Activated T-helper 17 cell treated with anti-CD3 and anti-CD28 coated beads, Interleukin-2, amount 50 U/mL, for 72 hours (primary cell): ENCODE results near the gene WWOX. TPM values are rescaled to one million over a fixed set of nuclear protein-coding genes. Genes with fewer than 3 reads are reported as not detected.

Experiments
- ATAC-seq: fragments of 150-1000 bp; cut with Tn5 transposase; replicated peaks from 2 replicates; pipeline ENCODE4 v1.10.0; 2021; ENCODE audit warnings: mild to moderate bottlenecking, moderate library complexity
- H3K27ac Mint-ChIP-seq: one replicate; pipeline ENCODE4 v1.8.0; 2022; ENCODE audit warnings: mixed read lengths
- H3K27me3 Mint-ChIP-seq: one replicate; pipeline ENCODE4 v1.8.0; 2022; ENCODE audit warnings: mixed read lengths
- H3K36me3 Mint-ChIP-seq: one replicate; pipeline ENCODE4 v1.8.0; 2022; ENCODE audit warnings: low read depth, mild to moderate bottlenecking, mixed read lengths
- H3K4me1 Mint-ChIP-seq: one replicate; pipeline ENCODE4 v1.8.0; 2022; ENCODE audit warnings: mixed read lengths
- H3K4me3 Mint-ChIP-seq: one replicate; pipeline ENCODE4 v1.8.0; 2022; ENCODE audit warnings: mild to moderate bottlenecking, mixed read lengths
- H3K9me3 Mint-ChIP-seq: one replicate; pipeline ENCODE4 v1.8.0; 2022; ENCODE audit warnings: mixed read lengths
- total RNA-seq, 2 donors: library from RNA; stranded (reverse); gene quantifications; one replicate each; pipeline ENCODE4 v1.2.3, GENCODE V29; 2022

The WWOX gene
- total RNA-seq, 2 donors from 2014 or later: 9.4 to 16.5 TPM

- peak; percentile 89 for ATAC-seq
- H3K4me3 Mint-ChIP-seq: peak overlapping the region; percentile 67
- peaks cover 13% of the 10 kb centered on the region for H3K4me1 Mint-ChIP-seq
- H3K9me3 Mint-ChIP-seq: no peaks in the 10 kb centered on the region
- H3K27me3 Mint-ChIP-seq: no peaks in the 10 kb centered on the region
- H3K36me3 Mint-ChIP-seq: no peaks in the 10 kb centered on the region
- H3K27ac Mint-ChIP-seq: peak overlapping the region; percentile 90
These were observed 770.0 kb downstream of the WWOX start for GRCh38 chr16:78869492-78869891.

GRCh38 chr16:78871241-78871640 is 771.8 kb downstream of the WWOX start:
- ATAC-seq: no peak
- Mint-ChIP-seq H3K4me3 (peak overlapping the region; percentile 67), H3K36me3 (no peaks in the 10 kb centered on the region), H3K27ac (peak overlapping the region; percentile 90), H3K9me3 (no peaks in the 10 kb centered on the region), H3K4me1 (peaks cover 13% of the 10 kb centered on the region), H3K27me3 (no peaks in the 10 kb centered on the region)

GRCh38 chr16:78876671-78877070 is 777.2 kb downstream of the WWOX start:
- Mint-ChIP-seq H3K4me1 (peaks cover 4% of the 10 kb centered on the region), H3K27me3 (no peaks in the 10 kb centered on the region), H3K4me3 (no peak overlapping the region), H3K9me3 (no peaks in the 10 kb centered on the region), H3K27ac (peak overlapping the region; percentile 26), H3K36me3 (no peaks in the 10 kb centered on the region)
- no peak for ATAC-seq

GRCh38 chr16:78877114-78877655 is 777.7 kb downstream of the WWOX start:
- no peak for ATAC-seq
- Mint-ChIP-seq H3K27ac (peak overlapping the region; percentile 26), H3K27me3 (no peaks in the 10 kb centered on the region), H3K9me3 (no peaks in the 10 kb centered on the region), H3K4me1 (peaks cover 4% of the 10 kb centered on the region), H3K36me3 (no peaks in the 10 kb centered on the region), H3K4me3 (no peak overlapping the region)

- H3K27me3 Mint-ChIP-seq: no peaks in the 10 kb centered on the region
- peaks cover 4% of the 10 kb centered on the region for H3K4me1 Mint-ChIP-seq
- H3K27ac Mint-ChIP-seq: no peak overlapping the region
- no peak overlapping the region for H3K4me3 Mint-ChIP-seq
- ATAC-seq: no peak
- no peaks in the 10 kb centered on the region for H3K9me3 Mint-ChIP-seq
- no peaks in the 10 kb centered on the region for H3K36me3 Mint-ChIP-seq
These were observed 779.1 kb downstream of the WWOX start for GRCh38 chr16:78878570-78878969.

- H3K4me3 Mint-ChIP-seq: no peak overlapping the region
- peaks cover 4% of the 10 kb centered on the region for H3K4me1 Mint-ChIP-seq
- no peaks in the 10 kb centered on the region for H3K36me3 Mint-ChIP-seq
- H3K27ac Mint-ChIP-seq: no peak overlapping the region
- no peaks in the 10 kb centered on the region for H3K9me3 Mint-ChIP-seq
- no peaks in the 10 kb centered on the region for H3K27me3 Mint-ChIP-seq
- ATAC-seq: no peak
These were observed 779.6 kb downstream of the WWOX start for GRCh38 chr16:78879011-78879410.

- Mint-ChIP-seq H3K9me3 (no peaks in the 10 kb centered on the region), H3K4me3 (peak overlapping the region; percentile 68), H3K4me1 (peaks cover 4% of the 10 kb centered on the region), H3K27me3 (no peaks in the 10 kb centered on the region), H3K36me3 (no peaks in the 10 kb centered on the region), H3K27ac (peak overlapping the region; percentile 60)
- ATAC-seq: no peak
These were observed 782.7 kb downstream of the WWOX start for GRCh38 chr16:78882150-78882549.

- Mint-ChIP-seq H3K4me1 (peaks cover 4% of the 10 kb centered on the region), H3K36me3 (no peaks in the 10 kb centered on the region), H3K27me3 (no peaks in the 10 kb centered on the region), H3K4me3 (peak overlapping the region; percentile 68), H3K27ac (peak overlapping the region; percentile 60), H3K9me3 (no peaks in the 10 kb centered on the region)
- peak; percentile 86 for ATAC-seq
These were observed 783.3 kb downstream of the WWOX start for GRCh38 chr16:78882751-78883150.

- H3K4me3 Mint-ChIP-seq: peak overlapping the region; percentile 7
- peak; percentile 58 for ATAC-seq
- peak overlapping the region; percentile 7 for H3K27ac Mint-ChIP-seq
- no peaks in the 10 kb centered on the region for H3K27me3 Mint-ChIP-seq
- no peaks in the 10 kb centered on the region for H3K9me3 Mint-ChIP-seq
- H3K4me1 Mint-ChIP-seq: peaks cover 13% of the 10 kb centered on the region
- H3K36me3 Mint-ChIP-seq: no peaks in the 10 kb centered on the region
These were observed 784.8 kb downstream of the WWOX start for GRCh38 chr16:78884204-78884603.

GRCh38 chr16:78889346-78889745 is 789.9 kb downstream of the WWOX start:
- Mint-ChIP-seq H3K36me3 (peaks cover 21% of the 10 kb centered on the region), H3K27ac (peak overlapping the region; percentile 99), H3K4me1 (peaks cover 33% of the 10 kb centered on the region), H3K4me3 (peak overlapping the region; percentile 80), H3K27me3 (no peaks in the 10 kb centered on the region), H3K9me3 (peaks cover 6% of the 10 kb centered on the region)
- no peak for ATAC-seq

GRCh38 chr16:78890373-78890895 is 791.0 kb downstream of the WWOX start:
- peaks cover 6% of the 10 kb centered on the region for H3K9me3 Mint-ChIP-seq
- H3K4me1 Mint-ChIP-seq: peaks cover 42% of the 10 kb centered on the region
- H3K36me3 Mint-ChIP-seq: peaks cover 25% of the 10 kb centered on the region
- peak; percentile 8 for ATAC-seq
- peak overlapping the region; percentile 80 for H3K4me3 Mint-ChIP-seq
- peak overlapping the region; percentile 99 for H3K27ac Mint-ChIP-seq
- no peaks in the 10 kb centered on the region for H3K27me3 Mint-ChIP-seq

GRCh38 chr16:78892951-78893733 is 793.7 kb downstream of the WWOX start:
- Mint-ChIP-seq H3K27ac (peak overlapping the region; percentile 99), H3K9me3 (peaks cover 6% of the 10 kb centered on the region), H3K4me1 (peaks cover 56% of the 10 kb centered on the region), H3K36me3 (peaks cover 44% of the 10 kb centered on the region), H3K27me3 (no peaks in the 10 kb centered on the region), H3K4me3 (peak overlapping the region; percentile 80)
- ATAC-seq: peak; percentile 51

- Mint-ChIP-seq H3K4me1 (peaks cover 56% of the 10 kb centered on the region), H3K4me3 (peak overlapping the region; percentile 80), H3K27me3 (no peaks in the 10 kb centered on the region), H3K36me3 (peaks cover 45% of the 10 kb centered on the region), H3K27ac (peak overlapping the region; percentile 99), H3K9me3 (peaks cover 4% of the 10 kb centered on the region)
- peak; percentile 6 for ATAC-seq
These were observed 795.4 kb downstream of the WWOX start for GRCh38 chr16:78894886-78895285.

- Mint-ChIP-seq H3K4me1 (peaks cover 54% of the 10 kb centered on the region), H3K4me3 (peak overlapping the region; percentile 80), H3K27me3 (no peaks in the 10 kb centered on the region), H3K27ac (peak overlapping the region; percentile 99), H3K36me3 (peaks cover 47% of the 10 kb centered on the region), H3K9me3 (no peaks in the 10 kb centered on the region)
- ATAC-seq: peak; percentile 38
These were observed 796.2 kb downstream of the WWOX start for GRCh38 chr16:78895681-78896080.

GRCh38 chr16:78896280-78896679 is 796.8 kb downstream of the WWOX start:
- Mint-ChIP-seq H3K4me1 (peaks cover 52% of the 10 kb centered on the region), H3K27ac (peak overlapping the region; percentile 99), H3K36me3 (peaks cover 48% of the 10 kb centered on the region), H3K9me3 (no peaks in the 10 kb centered on the region), H3K4me3 (peak overlapping the region; percentile 80), H3K27me3 (no peaks in the 10 kb centered on the region)
- peak; percentile 37 for ATAC-seq
